Panc1 (cell line): ENCODE measurements around the gene KLRC4.
"Not testable (repeated sequence)": the region's sequence is repeated elsewhere in the genome, so short reads cannot be mapped to it uniquely, and the experiment has no call there.

ENCODE experiments used
- CTCF ChIP-seq: fragments of 450-650 bp; IDR thresholded peaks from 2 replicates; pipeline ENCODE4 v1.5.1; 2017; ENCODE audit warnings: mild to moderate bottlenecking
- POLR2AphosphoS5 ChIP-seq: IDR thresholded peaks from 2 replicates; pipeline ENCODE4 v1.6.1; 2012; ENCODE audit warnings: mild to moderate bottlenecking, low read depth, low read length, moderate library complexity

GRCh38 chr12:10430623-10431022 lies 21.1 kb upstream of the KLRC4 start:
- TF ChIP-seq POLR2AphosphoS5, CTCF: not testable (repeated sequence)
